ENCODE data around the gene PSMA3.
A peak's percentile ranks its signal among the peaks of the same experiment; 100 is the strongest.

Gene PSMA3

DNA sequence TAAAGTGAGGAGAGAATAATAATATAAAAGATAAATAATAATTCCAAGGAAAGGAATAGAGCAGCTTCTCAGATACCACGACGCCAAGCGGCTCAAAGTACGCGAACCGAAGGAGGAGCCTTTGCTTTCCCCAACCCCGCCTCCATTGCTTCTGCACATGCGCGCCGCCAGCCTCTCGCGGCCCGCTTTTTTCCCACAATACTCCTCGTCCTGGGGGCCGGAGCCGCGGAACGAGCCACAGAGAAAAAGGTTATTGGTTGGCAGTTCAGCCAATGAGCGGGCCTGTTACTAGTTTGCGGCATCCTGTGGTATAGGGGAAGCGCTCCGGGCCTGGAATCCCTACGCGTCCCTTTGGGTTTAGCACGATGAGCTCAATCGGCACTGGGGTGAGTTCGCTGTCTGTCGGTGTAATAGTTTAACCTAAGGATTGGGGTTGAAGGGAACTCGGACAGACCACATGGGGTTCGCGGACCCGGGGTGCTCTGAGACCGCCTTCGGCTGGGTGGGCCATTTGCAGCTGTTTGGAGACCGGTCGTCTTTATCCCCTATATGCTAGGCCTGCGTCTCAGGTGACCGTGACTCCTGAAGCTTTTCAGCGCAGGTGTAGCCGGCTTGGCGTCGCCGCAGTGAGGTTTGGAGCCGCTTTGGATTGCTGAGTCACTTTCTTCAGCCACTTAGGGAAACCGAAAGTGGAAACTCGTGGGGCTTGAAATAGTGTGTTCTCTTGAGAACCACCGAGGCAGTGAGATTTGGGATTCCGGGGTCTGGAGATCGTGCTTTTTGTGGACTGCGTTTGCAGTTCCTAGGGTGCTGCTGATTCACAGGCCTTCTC, at the start of gene PSMA3:
Gene PSMA3, plus strand, starts transcription at position 288 of the 832 bp plus-strand sequence. Its CDS starts 78 bp downstream, at position 366.
- intact Hi-C loops (cut with DNase I): loop anchor here (1.0 to 5.0 kb wide), 2 partner anchors 53 to 183 kb away; partner anchors contain the start of genes KIAA0586 and TIMM9
- peak; percentile 94 to 99 (median 97) for DNase-seq

- intact Hi-C loops (cut with DNase I): no loop called here
- DNase-seq: no peak
These were observed 48.4 kb upstream of the PSMA3 start for GRCh38 chr14:58196198-58196597.

DNA sequence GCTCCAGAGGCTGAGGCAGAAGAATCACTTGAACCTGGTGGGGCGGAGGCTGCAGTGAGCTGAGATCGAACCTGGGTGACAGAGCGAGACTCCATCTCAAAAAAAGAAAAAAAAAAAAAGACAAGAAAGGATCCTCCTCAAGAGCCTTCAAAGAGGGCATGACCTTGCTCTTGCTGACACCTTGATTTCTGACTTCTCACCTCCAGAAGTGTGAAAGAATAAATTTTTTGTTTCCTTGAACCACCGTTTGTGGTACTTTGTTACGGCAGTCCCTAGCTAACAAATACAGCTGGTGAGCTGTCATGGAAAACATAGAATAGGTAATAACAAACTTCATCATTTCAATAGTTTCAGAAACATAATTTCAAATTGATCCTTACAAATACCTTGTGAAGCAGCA, 46.6 kb upstream of the PSMA3 start:
- DNase-seq: no peak
- intact Hi-C loops (cut with DNase I): no loop called here

- DNase-seq: peak; percentile 69 to 96 (median 78)
- intact Hi-C loops (cut with DNase I): loop anchor here (2.0 to 5.0 kb wide), 2 partner anchors 37 to 99 kb away; partner anchors contain the start of gene ARID4A
These were observed 44.7 kb upstream of the PSMA3 start, which contains the start of gene ACTR10 for GRCh38 chr14:58199726-58200479. TSS of gene ACTR10 (plus strand) at chr14:58200149. CDS start at chr14:58200218, 69 bp downstream.

- intact Hi-C loops (cut with DNase I): loop anchor here (2.0 to 5.0 kb wide), 2 partner anchors 37 to 98 kb away; partner anchors contain the start of gene ARID4A
- no peak for DNase-seq
These were observed 44.2 kb upstream of the PSMA3 start for GRCh38 chr14:58200480-58200841.

GRCh38 chr14:58200846-58201245, 43.8 kb upstream of the PSMA3 start:
- intact Hi-C loops (cut with DNase I): loop anchor here (2.0 to 5.0 kb wide), 2 partner anchors 36 to 98 kb away; partner anchors contain the start of gene ARID4A
- DNase-seq: no peak

DNA sequence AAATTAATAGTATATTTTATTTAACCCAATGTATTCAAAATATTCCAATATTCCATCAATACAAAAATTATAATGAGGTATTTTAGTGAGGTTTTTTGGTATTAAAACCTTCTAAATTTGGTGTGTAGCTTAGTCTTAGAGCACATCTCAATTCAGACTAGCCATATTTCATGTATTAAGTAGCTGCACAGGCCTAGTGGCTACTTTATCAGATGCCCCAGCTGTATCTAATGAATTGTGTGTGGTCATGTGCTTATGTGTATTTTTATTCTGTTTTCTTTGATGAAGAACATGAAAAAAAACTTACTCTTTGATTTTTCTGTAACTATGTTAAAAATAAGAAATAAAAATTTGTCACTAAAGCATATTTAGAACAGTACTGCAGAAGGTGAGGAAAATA, 31.5 kb upstream of the PSMA3 start:
- intact Hi-C loops (cut with DNase I): no loop called here
- no peak for DNase-seq

DNA sequence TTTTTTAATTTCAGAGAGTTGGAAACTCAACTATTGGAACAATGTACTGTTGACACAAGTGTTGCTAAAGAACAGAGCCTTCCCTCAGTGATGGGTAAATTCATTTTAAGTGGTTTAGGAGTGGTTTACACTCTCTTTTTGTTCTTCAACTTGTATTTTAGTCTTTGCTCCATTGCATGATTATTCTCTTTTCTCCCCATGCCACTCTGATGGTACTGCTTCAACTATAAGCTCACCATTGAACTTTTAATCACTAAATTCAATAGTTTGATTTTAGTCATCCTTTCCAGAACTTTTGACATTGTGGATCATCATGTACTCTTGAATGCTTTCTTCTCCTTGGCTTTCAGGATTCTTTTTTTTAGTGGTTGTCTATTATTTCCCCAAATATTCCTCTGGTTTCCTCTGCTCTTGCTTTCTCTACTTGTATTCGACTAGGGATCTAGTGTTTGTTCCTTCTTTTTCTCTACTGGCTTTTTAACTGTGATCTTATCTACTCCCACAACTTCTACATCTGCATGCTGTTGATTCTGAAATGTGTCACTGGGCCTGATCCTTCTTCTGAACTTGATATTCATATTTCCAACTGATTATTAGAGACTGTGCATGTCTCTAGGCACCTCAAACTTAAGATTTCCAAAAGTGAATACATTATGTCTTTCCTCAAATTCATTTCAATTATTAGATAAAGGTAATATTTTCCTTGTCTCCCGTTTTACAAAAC, 29.3 kb upstream of the PSMA3 start:
- intact Hi-C loops (cut with DNase I): no loop called here

DNA sequence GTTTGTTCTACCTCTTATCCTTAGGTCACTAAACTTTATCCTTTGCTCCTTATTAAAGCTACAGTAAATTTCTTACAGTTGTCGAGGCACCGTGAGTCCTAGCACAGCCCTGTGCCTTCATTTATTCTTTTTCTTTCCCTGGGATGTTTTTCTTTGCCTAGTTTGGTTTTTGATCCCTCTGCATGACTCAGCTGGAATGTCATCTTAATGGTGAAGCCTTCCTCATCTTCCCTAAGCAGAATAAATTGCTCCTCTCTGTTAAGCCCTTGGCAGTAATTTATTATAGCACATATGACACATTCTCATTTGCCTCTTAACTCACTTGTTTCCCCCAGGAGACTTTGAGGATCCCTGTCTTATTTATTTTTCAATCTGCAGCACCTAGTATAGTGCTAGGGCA, 28.1 kb upstream of the PSMA3 start:
- no peak for DNase-seq
- intact Hi-C loops (cut with DNase I): no loop called here

More for the DNA sequence above, 29.3 kb upstream of the PSMA3 start:
- no peak for DNase-seq

GRCh38 chr14:58227096-58227819, 17.4 kb upstream of the PSMA3 start:
- no peak for DNase-seq
- intact Hi-C loops (cut with DNase I): no loop called here

DNA sequence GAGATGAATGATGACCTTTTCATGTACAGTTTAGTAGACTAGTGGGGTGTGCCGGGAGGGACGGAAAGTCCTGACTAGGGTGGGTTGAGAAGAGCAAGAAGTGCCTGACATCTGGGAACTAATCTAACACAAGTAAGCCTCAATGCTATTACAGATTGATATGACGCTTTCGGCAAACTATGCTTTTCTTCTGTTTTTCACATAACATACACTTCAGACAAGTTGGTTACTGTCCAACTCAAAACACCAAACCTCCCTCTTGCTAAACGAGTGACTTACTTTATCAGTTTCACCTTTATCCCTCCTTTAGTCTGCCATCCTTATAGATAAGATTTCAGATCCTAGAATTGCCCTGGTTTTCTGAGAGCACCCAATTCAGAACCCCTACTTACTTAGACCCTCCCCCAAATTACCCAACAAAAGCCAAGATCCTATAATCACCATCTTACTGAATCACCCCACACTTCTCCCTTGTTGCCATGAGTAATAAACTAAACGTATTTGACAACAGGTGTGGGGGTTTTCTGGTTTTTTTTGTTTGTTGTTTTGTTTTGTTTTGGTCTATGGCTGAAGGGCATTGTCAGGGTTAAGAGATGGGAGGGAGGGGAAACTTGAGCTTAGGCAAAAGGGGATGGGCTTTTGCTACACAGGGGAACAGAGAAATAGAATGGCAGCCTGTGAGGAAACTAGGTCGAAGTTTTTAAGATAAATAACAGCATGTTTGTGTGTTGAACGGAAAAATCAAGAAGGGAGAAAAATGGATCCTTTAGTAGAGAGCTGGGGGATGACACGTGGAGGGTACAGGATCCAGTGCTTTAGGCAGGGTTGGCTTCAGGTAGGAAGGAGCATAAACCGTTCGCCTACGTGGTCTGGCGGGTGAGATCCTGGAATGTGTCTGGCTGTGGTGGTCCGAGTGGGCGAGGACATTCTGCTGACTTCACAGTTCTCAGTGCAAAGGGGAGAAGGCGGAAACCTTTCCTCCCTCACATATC, 6.1 kb upstream of the PSMA3 start:
- DNase-seq: peak in 1 of 10 donors; percentile 84
- intact Hi-C loops (cut with DNase I): loop anchor here (5.0 to 10.0 kb wide), 2 partner anchors 36 to 134 kb away; partner anchors contain the start of gene ACTR10

DNA sequence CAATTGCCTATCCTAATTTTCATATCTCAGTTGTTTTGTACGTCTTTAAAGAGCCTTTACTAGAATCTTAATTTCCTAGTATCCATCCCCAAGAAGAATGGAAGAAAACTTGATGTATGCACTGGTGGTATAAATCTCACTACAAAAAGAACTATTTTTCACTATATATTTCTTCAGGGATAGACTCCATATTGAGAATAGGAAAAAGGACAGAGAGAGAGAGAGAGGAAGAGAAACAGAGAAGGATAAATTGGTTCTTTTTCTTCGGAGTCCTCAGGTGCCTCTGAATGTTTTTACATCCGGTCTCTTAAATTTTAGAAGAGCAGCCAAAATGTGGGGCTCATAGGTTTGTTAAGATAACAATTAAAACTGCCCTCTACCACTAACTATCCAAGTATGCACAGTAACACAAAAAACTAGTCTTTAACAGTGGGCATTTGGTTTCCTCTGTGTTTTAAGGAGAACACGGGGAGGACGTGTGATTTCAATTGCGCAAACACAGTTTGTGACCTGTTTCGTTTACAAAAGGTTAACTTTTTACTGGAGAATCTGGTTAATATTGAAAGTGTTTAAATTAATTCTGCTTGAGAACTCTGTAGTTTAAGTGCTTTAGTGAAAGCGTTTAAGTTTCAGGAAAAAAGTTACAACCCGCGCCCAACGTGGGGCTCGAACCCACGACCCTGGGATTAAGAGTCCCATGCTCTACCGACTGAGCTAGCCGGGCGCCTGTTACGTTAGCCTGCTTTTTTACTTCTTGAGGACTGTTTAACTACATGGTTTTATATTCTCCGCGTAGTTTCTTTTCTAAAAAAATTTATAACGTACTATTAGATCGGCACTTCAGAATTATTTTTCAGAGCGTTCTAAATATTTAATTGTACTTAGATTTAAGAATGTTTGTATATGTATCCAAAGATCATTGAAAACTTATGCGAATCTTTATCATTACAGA, 5.1 kb upstream of the PSMA3 start:
- peak; percentile 56 to 94 (median 68) for DNase-seq
- intact Hi-C loops (cut with DNase I): loop anchor here (5.0 to 10.0 kb wide), 2 partner anchors 37 to 135 kb away; partner anchors contain the start of gene ACTR10

- no peak for DNase-seq
- intact Hi-C loops (cut with DNase I): loop anchor here (1.0 kb wide), 1 partner anchor 53 kb away; no protein-coding TSS in a partner anchor
These were observed 670 bp upstream of the PSMA3 start for GRCh38 chr14:58243790-58244555.

DNA sequence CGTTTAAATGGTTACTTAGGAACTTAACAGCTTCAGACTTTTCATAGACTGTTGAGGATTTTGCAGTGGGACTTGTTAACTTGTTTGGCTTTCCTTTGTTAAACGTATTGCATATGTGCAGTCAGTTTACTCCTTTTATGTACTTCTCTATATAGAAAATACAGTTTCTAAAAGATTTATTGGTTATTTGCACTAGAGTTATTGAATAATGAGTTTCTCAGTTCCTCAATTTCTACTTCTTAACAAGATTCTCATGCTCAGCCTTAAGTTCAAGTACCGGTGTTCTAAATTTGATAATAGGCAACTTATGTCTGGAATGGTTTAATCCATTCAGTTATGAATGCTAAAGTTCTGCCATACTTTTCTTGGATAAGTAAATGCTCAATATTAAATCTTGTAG, 919 bp downstream of the PSMA3 start:
- intact Hi-C loops (cut with DNase I): loop anchor here (5.0 kb wide), 1 partner anchor 182 kb away; the partner anchor contains the start of genes KIAA0586 and TIMM9
- DNase-seq: no peak

- intact Hi-C loops (cut with DNase I): loop anchor here (5.0 kb wide), 1 partner anchor 178 kb away; the partner anchor contains the start of genes KIAA0586 and TIMM9
- no peak for DNase-seq
These were observed 5.0 kb downstream of the PSMA3 start for GRCh38 chr14:58249611-58250010.

- intact Hi-C loops (cut with DNase I): no loop called here
- DNase-seq: no peak
These were observed 13.5 kb downstream of the PSMA3 start for GRCh38 chr14:58258156-58258555.
